Inflammatory macrophage treated with lipopolysaccharide for 4 hours (primary cell): ENCODE results near the gene SMYD2.
A peak's percentile ranks its signal among the peaks of the same experiment; 100 is the strongest.

ENCODE experiments used
- DNase-seq: peaks from one replicate; pipeline ENCODE4 v3.0.0-alpha.2; 2020

SMYD2 gene, protein sequence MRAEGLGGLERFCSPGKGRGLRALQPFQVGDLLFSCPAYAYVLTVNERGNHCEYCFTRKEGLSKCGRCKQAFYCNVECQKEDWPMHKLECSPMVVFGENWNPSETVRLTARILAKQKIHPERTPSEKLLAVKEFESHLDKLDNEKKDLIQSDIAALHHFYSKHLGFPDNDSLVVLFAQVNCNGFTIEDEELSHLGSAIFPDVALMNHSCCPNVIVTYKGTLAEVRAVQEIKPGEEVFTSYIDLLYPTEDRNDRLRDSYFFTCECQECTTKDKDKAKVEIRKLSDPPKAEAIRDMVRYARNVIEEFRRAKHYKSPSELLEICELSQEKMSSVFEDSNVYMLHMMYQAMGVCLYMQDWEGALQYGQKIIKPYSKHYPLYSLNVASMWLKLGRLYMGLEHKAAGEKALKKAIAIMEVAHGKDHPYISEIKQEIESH

DNA sequence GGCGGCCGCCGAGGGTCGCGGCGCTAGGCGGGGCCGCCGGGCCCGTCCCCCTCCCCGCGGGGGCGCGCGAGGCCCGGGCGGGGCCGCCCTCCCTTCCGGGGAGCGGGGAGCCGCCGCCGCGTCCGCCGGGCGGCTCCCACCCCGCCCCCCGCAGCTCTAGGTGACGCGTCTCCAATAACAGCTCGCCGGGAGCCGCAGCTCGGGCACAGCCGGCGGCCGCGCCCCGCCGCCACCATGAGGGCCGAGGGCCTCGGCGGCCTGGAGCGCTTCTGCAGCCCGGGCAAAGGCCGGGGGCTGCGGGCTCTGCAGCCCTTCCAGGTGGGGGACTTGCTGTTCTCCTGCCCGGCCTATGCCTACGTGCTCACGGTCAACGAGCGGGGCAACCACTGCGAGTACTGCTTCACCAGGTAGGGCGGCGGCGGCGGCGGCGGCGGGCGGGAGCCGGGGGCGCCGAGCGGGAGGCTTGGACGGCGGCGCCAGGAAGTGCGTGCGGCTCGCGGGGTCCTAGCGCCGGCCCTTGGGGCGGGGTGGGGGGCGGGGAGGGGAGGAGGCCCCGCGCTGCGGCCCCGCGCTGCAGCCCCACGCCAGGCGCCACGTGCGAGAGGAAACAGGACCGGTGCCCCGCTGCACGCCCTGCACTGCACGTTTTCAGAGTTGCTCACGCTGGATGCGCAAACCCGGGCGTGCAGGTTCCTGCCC, at the start of gene SMYD2:
Gene SMYD2 (plus strand): TSS at position 139 of the 699 bp plus-strand sequence. CDS start 96 bp downstream, at position 235.
- peak; percentile 57 for DNase-seq

DNA sequence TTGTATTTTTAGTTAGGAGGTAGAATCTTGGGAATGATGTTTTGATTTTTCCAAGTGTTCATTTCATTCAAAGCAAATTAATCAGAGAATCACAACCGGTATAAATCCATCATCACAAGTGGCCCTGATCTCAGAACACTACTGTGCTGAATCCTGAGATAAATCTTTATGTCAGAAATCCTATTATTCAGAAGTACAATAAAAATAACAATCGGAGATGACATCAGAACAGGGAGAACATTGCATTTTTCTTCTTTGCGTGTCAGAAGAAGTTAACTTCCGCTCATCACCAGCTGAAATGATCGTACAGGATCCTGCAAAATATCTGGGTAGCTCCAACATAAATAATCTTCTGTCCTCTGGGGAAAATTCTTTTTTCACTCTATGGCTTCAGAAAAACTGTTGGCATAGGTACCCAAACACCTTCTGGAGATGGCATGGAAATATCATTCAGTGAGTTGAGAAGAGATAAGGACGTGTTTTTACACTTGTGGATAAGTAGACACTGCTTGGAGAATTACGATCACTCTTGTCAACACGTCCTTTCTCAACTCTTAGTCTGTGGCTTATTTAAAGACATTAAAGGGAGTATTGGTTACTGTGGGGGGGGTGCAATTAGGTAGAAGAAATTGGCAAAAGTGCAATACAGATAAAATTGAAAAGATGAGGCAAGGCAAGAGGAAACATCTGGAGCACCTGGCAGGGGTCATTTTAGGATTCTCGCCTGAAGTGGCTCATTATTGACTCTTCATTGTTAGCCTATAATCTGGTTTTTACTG, 46.9 kb upstream of the SMYD2 start:
- DNase-seq, result no peak

GRCh38 chr1:214234635-214235025, 46.3 kb upstream of the SMYD2 start:
- DNase-seq, result no peak

- no peak for DNase-seq
Observed at GRCh38 chr1:214236477-214236876, 44.5 kb upstream of the SMYD2 start.

GRCh38 chr1:214241060-214241459, 39.9 kb upstream of the SMYD2 start:
- no peak for DNase-seq

- DNase-seq, result no peak
Observed at GRCh38 chr1:214244252-214244651, 36.7 kb upstream of the SMYD2 start.

DNA sequence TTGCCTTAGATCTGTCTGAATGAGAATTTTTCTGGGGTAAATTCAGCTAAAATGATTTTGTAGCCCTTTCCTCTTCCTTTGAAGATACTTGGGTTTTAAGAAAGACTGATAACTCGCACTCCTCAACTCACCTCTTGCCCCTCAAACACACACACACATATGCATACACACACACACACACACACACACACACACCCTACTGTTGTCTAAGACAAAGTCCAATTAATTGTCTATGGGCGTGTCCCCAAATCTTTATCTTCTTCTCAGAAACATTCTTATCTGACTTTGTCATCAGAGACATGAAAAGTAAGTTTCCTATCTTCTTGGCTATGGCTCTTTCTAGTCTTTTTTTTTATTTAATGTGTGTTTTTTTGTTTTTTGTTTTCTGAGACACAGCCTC, 36.1 kb upstream of the SMYD2 start:
- DNase-seq, result no peak

DNA sequence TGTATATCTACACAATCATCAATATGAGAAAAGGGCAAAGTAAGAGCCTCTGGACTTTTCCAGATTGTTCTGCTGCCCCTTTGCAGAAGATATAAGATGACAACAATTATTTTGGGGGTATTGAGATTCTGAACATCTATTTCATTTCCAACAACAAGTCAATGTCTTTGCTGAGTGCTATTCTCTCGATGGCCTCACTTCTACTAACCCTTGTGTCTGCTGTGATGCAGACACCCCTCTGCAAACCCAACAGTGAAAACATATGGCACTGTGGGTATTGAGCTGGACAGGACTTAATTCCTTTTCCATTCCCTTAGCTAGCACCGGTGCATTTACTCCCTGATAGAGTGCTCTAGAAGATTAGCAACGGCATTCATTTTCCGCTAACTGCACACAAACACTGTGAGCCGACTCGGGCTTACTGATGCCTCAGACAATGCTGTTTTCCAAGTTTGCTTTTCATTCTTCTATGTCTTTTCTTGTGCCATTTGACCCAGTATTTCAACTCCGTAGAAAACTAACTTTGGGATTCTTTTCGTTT, 33.4 kb upstream of the SMYD2 start:
- DNase-seq, result no peak

- no peak for DNase-seq
Observed at GRCh38 chr1:214248311-214249085, 32.5 kb upstream of the SMYD2 start.

GRCh38 chr1:214249651-214250050, 31.3 kb upstream of the SMYD2 start:
- DNase-seq, result no peak

DNA sequence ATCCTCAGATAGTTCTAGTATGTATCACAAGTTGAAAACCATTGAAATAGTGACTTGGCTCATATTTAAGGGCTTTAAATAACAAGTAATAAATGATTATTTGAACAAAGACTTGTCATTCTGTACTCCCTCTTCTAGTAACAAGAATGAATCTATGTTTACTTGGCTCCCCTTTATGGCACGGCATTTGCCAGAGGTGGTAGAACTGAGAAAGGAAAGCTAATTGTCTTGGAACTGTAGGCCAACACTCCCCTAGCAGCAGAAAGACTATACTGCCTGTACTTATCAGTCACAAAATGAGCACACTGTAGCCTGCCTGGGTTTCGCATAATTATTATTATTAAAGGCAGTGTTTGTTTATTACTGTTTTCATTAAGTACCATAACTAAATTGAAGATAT, 29.6 kb upstream of the SMYD2 start:
- DNase-seq, result no peak

GRCh38 chr1:214255509-214255908, 25.4 kb upstream of the SMYD2 start:
- DNase-seq, result no peak

DNA sequence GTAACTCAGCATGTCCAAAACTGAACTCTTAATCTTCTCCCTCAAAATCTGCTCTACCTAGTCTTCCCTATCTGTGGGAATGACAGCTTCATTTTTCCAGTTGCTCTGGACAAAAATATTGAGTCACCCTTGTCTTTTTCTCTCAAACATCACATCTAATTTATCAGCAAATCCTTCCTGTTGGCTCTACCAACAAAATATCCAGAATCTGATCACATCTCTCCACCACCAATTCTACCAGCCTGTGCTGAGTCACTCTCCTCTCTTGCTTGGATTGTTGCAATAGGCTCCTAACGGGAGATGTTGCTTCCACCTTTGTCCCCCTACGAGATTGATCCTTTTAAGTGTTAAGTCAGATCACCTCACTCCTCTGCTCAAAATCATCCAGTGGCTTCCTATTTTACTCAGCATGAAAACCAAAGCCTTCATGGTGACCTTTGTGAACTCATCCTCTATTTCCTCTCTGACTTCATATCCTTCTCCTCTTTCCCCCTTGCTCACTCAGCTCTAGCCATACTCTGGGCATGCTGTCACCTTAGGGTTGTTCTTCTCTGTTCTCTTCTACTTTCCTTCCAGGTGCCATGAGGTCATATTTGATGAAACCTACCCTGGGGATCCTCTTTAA, 21.5 kb upstream of the SMYD2 start:
- peak; percentile 24 for DNase-seq

DNA sequence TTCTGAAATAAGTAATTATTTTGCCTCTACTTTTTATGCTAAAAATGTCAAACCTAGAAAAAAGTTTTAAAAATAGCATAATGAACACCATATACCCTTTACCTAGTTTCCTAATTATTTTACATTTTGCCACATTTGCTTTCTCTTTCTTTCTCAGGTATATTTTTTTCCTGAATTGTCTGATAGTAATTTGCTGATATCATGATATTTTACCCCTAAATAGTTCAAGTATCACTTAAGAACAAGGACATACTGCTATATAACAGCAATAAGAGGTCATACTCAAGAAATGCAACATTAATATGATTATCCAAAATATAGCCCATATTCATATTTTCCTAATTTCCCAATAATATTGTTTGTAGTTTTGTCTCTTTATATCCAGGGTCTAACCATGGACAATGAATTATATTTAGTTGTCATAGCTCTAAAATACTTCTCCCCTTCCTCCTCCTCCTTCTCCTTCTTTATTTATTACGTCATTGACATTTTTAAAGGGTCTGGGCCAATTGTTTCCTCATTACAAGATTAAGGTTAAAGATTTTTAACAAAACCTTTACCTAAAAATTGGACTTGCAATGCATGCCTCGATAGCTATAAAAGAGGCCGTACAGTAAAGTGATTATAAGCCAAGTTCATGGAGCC, 20.3 kb upstream of the SMYD2 start:
- no peak for DNase-seq

GRCh38 chr1:214261206-214262123, 19.5 kb upstream of the SMYD2 start:
- DNase-seq, result peak; percentile 62

GRCh38 chr1:214264196-214264595, 16.8 kb upstream of the SMYD2 start:
- DNase-seq, result no peak

DNA sequence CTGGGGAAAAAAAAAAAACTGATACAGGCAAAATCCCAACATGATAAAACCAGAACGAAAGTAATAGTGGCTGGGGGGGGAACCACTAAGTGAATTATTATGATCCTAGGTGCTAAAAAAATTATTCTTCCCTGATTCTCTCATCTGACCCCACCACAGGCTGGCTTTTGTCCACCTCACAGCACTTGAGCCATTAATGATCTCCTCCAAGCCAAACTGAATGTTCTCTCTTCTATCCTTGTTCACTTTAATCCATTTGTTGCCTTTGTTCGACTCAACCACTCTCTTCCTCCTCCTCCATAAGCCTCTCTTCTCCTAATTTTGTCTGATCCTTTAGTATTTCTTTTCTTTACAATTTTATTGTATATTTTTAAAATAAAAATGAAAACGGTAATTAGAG, 16.0 kb upstream of the SMYD2 start:
- DNase-seq, result no peak

- DNase-seq, result no peak
Observed at GRCh38 chr1:214270097-214270650, 10.8 kb upstream of the SMYD2 start.

GRCh38 chr1:214271174-214271858, 9.6 kb upstream of the SMYD2 start:
- DNase-seq, result no peak
